Measurements from ENCODE around the gene TLCD3A. TPM values are rescaled to one million over a fixed set of nuclear protein-coding genes. Genes with fewer than 3 reads are reported as not detected.
"Not testable (repeated sequence)": the region's sequence is repeated elsewhere in the genome, so short reads cannot be mapped to it uniquely, and the experiment has no call there.

Gene TLCD3A
- total RNA-seq, 1 experiment from 2014 or later = 15.4 TPM

DNA sequence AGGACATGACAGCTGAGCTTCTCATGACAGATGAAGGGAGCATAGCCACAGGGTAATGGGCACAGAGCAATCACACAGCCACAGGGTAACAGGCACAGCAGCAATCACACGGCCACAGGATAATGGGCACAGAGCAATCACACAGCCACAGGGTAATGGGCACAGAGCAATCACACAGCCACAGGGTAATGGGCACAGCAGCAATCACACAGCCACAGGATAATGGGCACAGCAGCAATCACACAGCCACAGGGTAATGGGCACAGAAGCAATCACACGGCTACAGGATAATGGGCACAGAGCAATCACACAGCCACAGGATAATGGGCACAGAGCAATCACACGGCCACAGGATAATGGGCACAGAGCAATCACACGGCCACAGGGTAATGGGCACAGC lies 16.2 kb downstream of the TLCD3A start:
- not testable (repeated sequence) for DNase-seq (ENCODE audit: low read depth)

DNA sequence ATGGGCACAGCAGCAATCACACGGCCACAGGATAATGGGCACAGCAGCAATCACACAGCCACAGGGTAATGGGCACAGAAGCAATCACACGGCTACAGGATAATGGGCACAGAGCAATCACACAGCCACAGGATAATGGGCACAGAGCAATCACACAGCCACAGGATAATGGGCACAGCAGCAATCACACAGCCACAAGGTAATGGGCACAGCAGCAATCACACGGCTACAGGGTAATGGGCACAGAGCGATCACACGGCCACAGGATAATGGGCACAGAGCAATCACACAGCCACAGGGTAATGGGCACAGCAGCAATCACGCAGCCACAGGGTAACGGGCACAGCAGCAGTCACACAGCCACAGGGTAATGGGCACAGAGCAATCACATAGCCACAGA lies 17.0 kb downstream of the TLCD3A start:
- DNase-seq (ENCODE audit: low read depth) = not testable (repeated sequence)

DNA sequence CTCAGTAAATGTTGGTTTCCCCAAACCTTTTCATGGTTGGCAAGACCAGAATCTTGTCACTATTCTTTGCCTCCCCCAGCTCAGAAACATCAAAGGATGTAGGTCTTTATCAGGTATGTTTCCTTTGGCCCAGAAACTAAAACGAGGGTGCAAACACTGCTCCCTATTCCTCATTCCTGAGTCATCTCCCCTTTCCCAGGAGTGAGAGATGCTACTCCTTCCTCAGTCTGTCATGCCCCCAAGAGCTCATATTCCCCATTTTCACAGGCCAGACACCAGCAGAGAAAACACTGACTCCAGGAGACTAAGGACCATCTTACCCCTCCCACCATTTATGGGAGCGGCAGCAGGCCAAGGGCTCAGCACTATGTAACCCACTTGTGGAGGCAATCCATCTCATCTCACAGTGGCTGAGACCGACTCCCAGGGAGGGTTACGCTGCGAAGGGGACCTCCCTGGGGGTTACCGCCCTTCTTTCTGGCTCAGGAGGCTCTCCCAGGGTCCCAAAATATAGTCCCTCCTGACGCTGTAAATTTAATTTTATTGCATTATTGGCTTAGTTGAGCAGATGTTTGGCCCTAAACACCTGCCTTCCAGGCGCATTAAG lies 18.1 kb downstream of the TLCD3A start:
- DNase-seq (ENCODE audit: low read depth) = no peak

DNA sequence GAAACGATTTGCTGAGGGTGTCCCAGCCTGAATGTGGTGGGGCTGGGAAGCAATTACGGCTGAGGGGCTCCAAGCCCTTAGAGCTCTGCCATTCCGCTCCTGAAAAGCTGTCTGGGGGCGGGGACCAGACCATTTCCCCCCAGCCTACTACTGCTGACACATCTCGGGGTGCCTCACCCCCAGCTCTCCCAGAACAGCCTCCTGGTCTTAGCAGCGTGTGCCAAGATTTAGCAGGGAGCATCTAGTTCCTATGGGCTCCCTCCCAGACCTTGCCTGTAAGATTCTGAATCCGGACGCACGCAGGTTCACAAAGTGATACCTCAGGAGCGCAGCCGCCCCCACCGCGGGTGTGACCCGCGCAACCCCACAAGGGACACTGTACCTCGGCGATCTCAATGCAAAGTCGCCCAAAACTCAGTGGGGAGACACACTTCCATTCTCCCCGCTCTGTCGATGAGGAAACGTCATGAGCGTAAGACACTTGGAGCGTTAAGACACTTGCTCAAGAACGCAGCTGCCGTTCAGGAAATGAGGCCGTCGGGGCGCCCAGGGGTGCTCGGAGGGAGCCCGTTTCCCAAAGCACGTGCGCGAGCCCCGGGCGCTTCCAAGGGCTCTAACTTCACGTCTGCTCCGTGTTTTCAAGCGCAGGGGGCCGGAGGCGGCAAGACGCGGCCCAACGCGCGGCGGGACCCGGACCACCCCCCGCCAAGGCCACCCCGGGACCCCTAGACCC lies 19.0 kb downstream of the TLCD3A start:
- DNase-seq (ENCODE audit: low read depth) = peak; percentile 35

DNA sequence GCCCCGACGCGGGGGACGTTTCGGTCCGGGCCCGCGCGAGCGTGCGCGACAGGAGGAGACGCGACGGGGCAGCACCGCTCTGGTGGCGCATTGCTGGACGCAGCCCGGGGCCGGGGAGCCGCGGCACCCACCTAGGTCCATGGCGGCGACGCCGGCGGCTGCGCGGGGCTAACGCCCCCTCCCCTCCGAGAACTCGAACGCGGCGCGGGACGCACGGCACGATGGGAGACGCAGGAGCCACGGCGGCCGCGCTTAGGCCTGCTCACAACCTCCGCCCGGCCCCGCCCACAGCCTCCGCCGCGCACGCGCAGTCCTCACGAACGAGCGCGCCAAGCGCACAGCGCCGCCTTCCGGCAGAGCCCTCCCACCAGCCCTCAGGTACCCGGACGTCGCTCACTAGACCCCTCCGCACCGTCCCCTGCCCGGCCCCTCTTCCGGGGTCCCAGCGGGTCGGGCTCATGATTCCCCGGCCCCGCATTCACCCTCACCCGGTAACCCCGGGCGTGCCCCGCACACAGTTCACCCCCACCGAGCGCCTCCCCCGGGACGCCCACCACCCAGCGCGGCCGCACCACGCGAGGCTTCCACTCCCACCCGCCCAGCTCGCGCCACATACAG lies 19.7 kb downstream of the TLCD3A start, which contains the start of gene GEMIN4:
Gene GEMIN4 (minus strand): TSS at position 263 of the 618 bp plus-strand sequence. CDS start 122 bp downstream, at position 141.
- peak; percentile 75 for DNase-seq (ENCODE audit: low read depth)

DNA sequence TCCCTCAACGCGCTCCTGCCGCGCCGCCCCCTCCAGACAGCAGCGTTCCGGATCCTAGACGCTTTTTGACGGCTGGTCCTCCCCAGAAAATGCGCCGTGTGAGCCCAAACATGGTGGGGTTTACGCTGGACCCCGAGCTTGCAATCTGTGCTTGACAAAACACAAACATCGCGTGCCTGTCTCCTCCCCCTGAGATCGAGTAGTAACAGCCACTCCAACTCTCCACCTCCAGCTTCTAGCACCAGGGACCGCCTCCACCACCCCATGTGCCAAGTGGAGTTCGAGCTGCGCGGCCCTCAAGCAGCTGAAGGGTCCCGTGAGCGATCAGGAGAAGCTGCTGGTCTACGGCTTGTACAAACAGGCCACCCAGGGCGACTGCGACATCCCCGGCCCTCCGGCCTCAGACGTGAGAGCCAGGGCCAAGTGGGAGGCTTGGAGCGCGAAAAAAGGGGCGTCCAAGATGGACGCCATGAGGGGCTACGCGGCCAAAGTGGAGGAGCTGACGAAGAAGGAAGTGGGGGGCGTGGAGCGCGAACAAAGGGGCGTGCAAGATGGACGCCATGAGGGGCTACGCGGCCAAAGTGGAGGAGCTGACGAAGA lies 20.3 kb downstream of the TLCD3A start:
- peak; percentile 47 for DNase-seq (ENCODE audit: low read depth)

DNA sequence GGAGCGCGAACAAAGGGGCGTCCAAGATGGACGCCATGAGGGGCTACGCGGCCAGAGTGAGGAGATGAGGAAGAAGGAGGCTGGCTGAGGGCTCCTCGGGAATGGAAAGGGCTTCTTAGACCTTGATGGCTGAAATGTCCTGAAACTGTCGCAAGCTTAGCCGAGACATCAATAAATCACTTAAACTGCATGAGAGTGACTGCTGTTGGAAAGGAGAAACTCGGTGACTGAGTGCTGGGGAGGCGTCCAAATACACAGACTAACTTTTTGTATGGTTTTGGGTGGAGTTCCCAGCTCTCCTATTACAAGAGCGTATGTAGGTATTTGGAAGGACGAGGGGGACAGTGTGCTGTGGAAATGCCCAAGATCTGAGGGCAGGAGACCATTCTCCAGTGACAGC lies 21.0 kb downstream of the TLCD3A start:
- DNase-seq (ENCODE audit: low read depth) = no peak

DNA sequence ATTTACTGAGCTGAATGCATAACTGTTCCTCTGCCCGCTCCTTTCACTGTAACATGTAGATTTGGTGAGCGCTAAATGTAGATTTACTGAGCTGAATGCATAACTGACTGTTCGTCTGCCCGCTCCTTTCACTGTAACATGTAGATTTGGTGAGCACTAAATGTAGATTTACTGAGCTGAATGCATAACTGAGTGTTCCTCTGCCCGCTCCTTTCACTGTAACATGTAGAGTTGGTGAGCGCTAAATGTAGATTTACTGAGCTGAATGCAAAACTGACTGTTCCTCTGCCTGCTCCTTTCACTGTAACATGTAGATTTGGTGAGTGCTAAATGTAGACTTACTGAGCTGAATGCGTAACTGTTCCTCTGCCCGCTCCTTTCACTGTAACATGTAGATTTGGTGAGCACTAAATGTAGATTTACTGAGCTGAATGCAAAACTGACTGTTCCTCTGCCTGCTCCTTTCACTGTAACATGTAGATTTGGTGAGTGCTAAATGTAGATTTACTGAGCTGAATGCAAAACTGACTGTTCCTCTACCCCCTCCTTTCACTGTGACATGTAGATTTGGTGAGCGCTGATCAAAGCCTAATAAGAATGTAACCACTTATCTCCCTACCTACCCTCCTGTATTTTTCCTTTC lies 23.0 kb downstream of the TLCD3A start:
- not testable (repeated sequence) for DNase-seq (ENCODE audit: low read depth)

DNA sequence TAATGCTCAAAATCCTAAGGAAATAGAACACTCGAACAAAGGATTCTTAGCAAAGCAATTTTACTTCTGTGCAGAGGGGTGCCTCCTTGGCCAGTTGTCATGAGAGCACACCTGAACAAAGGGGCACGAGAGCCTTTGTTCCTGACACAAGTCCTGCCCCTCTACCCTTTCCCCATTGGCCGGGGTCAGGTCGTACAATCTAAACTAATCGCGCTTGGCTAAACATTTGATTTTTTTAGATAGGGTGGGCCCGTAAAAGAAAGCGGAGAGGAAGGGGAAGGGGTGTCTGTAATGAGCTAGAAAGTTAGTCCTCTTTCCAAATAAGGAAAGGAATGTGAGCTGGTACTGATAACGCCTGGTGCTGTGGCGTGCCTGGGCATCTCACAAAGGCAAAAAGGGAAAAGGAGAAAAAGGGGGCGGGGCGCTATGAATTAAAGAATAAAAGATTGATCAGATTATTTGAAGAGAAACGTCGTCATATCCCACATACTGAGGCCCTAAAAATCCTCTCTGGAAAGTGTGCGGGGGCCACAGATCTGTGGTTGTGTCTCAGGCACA lies 23.7 kb downstream of the TLCD3A start:
- not testable (repeated sequence) for DNase-seq (ENCODE audit: low read depth)

DNA sequence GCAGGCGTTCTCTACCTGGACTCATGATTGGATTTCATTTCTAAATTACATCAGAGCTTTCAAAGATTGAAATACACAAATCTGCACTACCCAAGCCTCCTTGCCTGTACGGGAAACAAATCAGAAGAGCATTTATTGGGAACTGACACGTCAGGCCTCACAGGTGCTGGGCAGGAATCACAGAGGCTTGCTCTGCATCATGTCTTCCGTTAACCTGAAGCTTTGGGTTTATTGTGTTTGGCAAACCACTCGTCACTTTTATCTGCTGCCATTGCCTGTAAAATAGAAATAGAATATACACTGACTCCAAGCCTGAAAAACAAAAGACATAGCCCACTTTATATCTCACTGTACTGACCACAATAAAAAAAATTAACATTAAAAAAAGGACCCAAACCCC lies 27.6 kb downstream of the TLCD3A start:
- DNase-seq (ENCODE audit: low read depth) = no peak

DNA sequence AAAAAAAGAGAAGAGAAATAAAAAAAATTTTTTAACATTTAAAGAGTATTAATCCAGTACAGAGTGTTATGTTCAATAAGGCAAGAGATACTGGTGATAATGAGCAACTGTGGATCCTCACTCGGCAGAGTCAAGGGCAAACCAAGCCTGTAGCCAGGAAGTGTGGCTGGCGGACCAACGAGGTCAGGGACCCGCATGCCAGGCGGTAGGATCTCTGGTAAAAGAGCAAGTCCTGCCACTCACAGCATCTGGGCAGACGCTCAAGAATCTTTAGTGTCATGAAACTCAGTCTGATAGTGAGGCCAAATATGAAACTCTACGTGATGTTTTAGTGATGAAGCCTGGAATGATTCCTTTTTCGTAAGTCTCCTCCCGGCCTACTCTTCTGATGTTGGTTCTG lies 28.0 kb downstream of the TLCD3A start:
- DNase-seq (ENCODE audit: low read depth) = no peak

DNA sequence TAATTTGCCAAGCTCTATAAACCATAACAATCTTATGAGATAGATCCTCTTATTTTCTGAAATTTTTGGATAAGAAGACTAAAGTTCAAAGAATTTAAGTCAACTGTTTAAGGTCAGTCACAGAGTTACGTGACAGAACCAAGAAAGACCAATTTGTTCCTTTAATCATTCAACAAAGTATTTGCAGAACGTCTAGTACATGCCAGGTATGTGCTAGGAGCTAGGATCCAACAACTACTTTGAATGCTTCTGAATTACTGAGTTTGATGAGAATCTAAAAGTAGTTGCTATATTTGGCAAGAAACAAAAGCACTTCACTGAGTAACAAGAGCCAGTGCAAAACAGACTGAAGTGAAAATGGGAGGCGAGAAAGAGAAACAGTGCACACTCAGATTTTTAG lies 34.7 kb downstream of the TLCD3A start:
- DNase-seq (ENCODE audit: low read depth) = no peak

DNA sequence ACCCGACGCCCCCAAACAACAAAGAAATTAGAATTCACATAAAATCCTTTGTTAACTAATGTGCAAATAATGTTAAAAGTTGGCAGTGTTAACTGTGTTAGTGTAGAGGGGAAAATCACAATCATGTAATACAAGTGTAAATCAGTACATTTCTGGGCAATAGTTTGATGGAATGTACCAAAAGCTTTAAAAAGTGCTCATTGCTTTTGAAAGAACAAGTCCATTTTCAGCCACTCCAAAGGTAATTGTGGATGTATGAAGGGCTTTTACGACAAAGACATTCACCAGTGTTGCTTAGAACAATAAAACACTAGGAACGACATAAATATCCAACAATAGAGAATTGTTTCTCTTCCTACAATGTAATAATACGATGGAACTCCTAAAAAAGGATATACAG lies 40.6 kb downstream of the TLCD3A start:
- no peak for DNase-seq (ENCODE audit: low read depth)

DNA sequence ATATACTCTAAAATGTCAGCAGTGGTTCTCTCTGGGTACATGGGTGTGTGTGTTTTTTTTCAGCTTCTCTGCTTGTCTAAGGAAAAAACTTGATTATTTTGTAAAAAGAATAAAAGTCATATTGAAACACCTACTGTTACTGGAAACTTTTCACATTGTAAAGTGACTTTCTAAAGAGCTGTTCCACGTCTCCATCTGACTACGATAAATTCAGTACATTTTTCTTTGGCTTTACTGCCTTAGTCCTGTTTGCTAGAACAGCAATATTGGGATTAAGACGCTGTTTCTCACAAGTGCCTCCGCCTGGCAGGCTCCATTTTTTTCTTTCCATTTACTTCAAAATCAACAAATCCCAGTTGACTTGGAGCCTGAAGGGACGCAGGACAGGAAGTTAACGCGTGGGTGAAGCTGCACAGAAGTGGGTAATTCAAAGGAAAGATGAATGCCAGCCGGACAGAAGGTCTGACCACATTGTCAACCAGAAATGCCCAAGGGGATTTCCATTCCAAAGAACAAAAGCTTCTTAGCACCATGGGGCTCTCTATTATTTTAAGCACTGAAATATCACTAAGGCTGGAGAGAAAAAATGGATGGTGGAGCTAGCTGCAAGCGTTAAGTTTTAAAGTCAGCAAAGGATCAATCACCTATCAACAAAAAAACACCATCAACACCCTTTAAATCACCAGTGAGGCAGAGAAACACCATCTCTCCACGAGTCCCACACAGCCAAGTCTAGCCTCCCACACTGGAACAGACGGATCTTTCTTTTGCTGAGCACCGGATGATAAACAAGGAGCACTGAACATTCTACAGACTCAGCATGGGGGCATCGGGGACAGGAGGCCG lies 41.3 kb downstream of the TLCD3A start:
- DNase-seq (ENCODE audit: low read depth) = peak; percentile 88

DNA sequence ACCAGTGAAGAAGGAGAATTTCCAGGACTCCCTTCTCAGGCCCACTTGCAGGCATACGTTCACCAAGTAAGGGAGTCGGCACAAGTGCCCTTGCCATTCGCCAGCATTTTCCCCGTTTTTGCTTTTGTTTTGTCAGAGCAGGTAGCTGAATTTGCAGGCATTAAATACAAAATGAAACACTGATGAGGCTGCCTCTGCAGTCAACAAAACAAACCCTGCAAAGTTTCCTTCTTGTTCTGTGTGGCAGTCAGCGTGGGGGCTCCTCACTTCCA lies 41.9 kb downstream of the TLCD3A start:
- no peak for DNase-seq (ENCODE audit: low read depth)

DNA sequence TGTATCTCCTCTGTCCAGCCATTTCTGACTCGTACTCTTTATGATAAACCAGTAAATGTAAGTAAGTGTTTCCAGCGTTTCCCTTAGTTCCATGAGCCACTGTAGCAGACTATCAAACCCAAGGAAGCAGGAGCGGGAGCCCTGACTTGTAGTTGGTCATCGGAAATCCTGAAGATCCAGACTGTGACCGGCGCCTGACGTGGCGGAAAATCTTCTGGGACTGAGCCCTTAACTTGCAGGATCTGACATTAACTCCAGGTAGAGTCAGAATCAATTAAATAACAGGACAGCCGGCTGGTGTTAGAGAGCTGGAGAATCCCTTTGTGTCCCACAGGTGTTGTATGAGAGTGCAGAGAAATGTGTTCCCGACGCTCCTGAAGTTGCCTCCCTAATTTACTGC lies 45.7 kb downstream of the TLCD3A start:
- no peak for DNase-seq (ENCODE audit: low read depth)

DNA sequence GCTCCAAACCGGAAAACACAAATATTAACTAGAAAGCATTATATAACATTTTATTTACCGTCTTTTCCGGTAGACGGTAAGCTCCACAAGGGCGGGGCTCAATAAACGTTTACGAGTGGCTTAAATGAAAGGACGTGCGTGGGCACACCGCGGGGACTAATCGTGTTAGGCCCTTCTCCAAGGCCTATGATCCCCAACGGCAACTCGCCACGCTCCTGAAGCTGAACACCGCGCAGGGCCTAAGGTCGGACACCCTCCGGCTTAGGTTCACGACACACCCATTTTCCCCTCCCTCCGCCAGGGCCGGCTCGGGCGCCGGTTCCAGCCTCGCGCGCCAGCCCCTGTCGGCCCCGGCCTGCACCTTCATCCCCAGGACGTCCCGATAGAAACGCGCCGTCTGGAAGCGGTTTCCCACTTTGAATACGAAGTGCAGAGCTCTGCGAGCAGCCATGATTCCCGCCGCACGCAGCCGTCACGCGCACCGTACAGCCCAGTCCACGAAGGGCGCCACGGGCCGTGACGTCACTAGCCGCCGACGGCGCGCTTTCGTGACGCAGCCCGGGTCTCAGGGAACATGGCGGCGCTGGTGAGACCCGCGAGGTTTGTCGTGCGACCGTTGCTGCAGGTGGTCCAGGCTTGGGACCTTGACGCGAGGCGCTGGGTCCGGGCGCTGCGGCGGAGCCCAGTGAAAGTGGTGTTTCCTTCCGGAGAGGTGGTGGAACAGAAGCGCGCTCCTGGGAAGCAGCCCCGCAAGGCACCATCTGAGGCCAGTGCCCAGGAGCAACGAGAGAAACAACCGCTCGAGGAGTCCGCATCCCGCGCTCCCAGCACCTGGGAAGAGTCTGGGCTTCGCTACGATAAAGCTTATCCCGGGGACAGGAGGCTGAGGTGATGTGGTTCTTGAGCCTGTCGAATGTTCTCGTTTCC lies 49.7 kb downstream of the TLCD3A start, which contains the start of the genes GLOD4 and MRM3:
Gene GLOD4 (minus strand): TSS at position 476 of the 927 bp plus-strand sequence. CDS start 25 bp downstream, at position 451.
Gene MRM3 (plus strand): TSS at position 549 of the 927 bp plus-strand sequence. CDS start 26 bp downstream, at position 575.
- peak; percentile 77 for DNase-seq (ENCODE audit: low read depth)

DNA sequence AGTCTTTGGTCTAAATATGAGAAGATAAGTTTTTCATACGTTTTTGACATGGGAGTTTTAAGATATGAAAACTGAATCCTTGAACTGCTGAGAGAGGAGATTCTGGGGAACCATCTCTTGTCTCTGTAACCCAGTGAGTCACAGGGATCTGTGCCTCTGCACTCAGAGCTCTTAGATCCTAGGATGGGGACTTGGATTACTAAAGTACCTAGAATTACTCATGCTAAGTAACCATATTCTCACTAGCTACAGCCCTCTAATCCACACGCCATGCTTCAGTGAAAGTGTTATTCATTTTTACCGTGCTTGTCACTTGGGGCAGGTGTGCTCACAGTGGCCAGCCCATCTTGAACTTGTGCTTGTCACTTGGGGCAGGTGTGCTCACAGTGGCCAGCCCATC lies 51.7 kb downstream of the TLCD3A start:
- DNase-seq (ENCODE audit: low read depth) = no peak

DNA sequence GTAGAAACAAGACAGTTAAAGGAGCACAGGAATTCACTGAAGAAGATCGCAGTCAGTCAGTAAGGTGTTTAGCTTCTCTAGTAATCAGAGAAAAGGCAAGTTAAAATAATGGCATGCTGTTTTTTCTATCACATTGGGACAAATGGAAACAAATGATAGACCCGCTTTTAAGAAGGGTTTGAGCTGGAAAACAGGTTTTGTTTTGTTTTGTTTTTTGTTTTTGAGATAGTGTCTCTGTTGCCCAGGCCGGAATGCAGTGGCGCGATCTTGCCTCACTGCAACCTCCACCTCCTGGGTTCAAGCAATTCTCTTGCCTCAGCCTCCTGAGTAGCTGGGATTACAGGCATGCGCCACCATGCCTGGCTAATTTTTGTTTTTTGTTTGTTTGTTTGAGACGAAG lies 53.5 kb downstream of the TLCD3A start:
- not testable (repeated sequence) for DNase-seq (ENCODE audit: low read depth)

Data from RPMI7951 (cell line).